SW480 (cell line): Measurements from ENCODE around the gene COL24A1.

Experiments used
- DNase-seq: peaks from one replicate; pipeline ENCODE4 v3.0.0-alpha.2; 2016; ENCODE audit warnings: low spot score

The COL24A1 gene

DNA sequence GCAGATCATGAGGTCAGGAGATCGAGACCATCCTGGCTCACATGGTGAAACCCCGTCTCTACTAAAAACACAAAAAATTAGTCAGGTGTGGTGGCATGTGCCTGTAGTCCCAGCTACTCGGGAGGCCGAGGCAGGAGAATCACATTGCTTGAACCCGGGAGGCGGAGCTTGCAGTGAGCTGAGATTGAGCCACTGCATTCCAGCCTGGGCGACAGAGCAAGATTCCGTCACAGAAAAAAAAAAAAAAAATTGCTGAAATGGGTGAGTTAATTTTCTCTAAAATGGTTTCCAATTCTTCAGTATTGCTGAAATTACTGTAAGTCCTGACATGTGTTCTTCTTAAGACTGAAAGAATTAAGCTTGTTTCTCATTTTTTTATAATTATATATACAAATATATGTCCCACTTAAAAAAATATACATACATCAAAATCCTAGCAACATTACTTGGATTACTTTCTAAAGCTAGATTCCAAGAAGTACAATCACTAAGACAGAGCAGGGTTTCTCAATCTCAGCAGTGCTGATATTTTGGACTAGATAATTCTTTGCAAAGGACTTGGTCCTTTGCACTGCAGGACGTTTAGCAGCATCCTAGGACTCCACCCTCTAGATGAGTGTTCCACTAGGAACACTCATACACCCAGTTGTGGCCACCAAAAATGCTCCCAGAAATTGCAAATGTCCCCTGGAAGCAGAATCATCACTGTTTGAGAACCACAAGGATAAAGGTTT is 473.1 kb downstream of the COL24A1 start:
- DNase-seq, result no peak

DNA sequence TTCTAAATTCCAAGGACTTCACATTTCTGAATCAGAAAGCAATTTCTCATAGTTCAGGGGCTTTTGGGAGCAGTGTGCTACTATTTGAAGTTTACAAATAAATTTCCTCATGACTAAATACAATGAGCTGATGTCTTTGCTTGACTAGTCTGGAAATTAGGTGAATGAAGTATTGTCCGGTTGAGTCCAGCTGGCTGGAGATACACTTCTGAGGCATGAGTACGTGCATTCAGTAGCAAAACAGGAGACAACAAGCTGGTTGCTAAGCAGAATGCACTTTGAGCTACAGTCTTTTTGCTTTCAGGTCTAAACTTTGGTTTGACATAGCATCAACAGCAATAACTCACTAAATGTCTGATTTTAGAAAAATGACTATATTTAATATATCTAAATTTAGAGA is 475.5 kb downstream of the COL24A1 start:
- no peak for DNase-seq
